Right cardiac atrium (tissue), 5 donors: ENCODE data around the gene TTLL11. TPM values are rescaled to one million over a fixed set of nuclear protein-coding genes. Genes with fewer than 3 reads are reported as not detected.
"Not testable (repeated sequence)": the region's sequence is repeated elsewhere in the genome, so short reads cannot be mapped to it uniquely, and the experiment has no call there.

Experiments used
- ATAC-seq, 2 donors: fragments of 200-7000 bp; cut with Tn5 transposase; one replicate each; pipeline versions ENCODE4 v1.8.0 to v1.9.1; 2020; ENCODE audit warnings: moderate library complexity in 2 of 2, mild to moderate bottlenecking in 1 of 2
- DNase-seq, 3 donors: peaks; one replicate each; pipeline ENCODE4 v3.0.0-alpha.2; 2020
- H3K27ac ChIP-seq: one replicate; pipeline ENCODE4 v1.5.1; 2013; ENCODE audit warnings: mild to moderate bottlenecking, low read length, control low read depth, moderate library complexity
- H3K27me3 ChIP-seq: one replicate; pipeline ENCODE4 v1.6.1; 2013; ENCODE audit not compliant: control insufficient read depth, insufficient read depth
- H3K4me1 ChIP-seq: one replicate; pipeline ENCODE4 v1.6.1; 2013; ENCODE audit warnings: low read length; ENCODE audit not compliant: control insufficient read depth, insufficient read depth
- H3K4me3 ChIP-seq: one replicate; pipeline ENCODE4 v1.5.1; 2013; ENCODE audit warnings: low read length, control low read depth
- H3K9me3 ChIP-seq: one replicate; pipeline ENCODE4 v1.6.1; 2013; ENCODE audit warnings: low read length; ENCODE audit not compliant: control insufficient read depth
- WGBS: extraction: QIAGEN DNeasy Blood & Tissue Kit; methylation state at CpG from one replicate; pipeline ENCODE4 v1.1.7; 2013; 5-methylcytosine and 5-hydroxymethylcytosine counted together
- intact Hi-C, 4 donors: fragments of 100-400 bp; cut with DNase I; formaldehyde crosslinking; loops; one replicate each; pipeline versions ENCODE4 v1.11.0 to v1.14.0; 2022 to 2023
- polyA plus RNA-seq: library from polyadenylated mRNA; stranded (reverse); fragments of 200-250 nt; gene quantifications from one replicate; pipeline ENCODE4 v1.2.3, GENCODE V29; 2013
- total RNA-seq, 4 donors: library from RNA; stranded (reverse); fragmentation: NEBNext Ultra II Directional; extraction: Animal tissue kit (Norgen Biotek cat#: 25700); gene quantifications; one replicate each; pipeline ENCODE4 v1.2.1, GENCODE V29; 2021
- donor health status: healthy with polysubstance abuse.
- donor health status: DM: no; HTN: yes; CAD: no.
- donor health status: DM: no; HTN: no; CAD: no.
- donor health status: DM: no; HTN: yes; CAD: no; lungs with severe emphysema.
- donor health status: DM: yes; HTN: yes; CAD: no.

The TTLL11 gene
- total and polyA plus RNA-seq, 5 donors, result 3.4 to 8.6 (median 5.7) TPM

DNA sequence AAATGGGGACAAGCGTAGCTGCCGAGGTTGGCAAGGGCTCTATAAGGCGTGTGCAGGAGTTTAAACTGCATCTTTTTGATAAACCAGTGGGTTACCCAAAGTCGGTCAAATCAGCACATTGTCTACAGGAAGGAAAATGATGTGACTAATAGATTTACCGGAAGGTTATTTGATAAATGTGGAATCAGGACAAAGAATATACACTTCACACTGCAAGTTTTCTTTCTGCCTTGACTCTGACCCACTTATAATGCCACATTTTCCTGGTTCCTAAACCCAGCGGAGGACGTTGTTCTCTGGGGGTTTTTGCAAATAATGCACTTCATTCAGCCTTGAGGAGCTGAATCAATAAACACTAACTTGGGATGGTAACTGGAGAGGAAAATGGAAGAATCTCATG, 76.8 kb downstream of the TTLL11 start:
- H3K9me3 ChIP-seq, result no peaks in the 10 kb centered on the region
- no peaks in the 10 kb centered on the region for H3K27me3 ChIP-seq
- ATAC-seq (peak; percentile 15 to 54), DNase-seq (no peak)
- intact Hi-C loops, result no loop called here
- 46% methylated on average over 7 of the region's 7 CpGs for WGBS
- H3K4me3 ChIP-seq, result no peak overlapping the region
- peaks cover 5% of the 10 kb centered on the region for H3K4me1 ChIP-seq
- H3K27ac ChIP-seq, result no peak overlapping the region

DNA sequence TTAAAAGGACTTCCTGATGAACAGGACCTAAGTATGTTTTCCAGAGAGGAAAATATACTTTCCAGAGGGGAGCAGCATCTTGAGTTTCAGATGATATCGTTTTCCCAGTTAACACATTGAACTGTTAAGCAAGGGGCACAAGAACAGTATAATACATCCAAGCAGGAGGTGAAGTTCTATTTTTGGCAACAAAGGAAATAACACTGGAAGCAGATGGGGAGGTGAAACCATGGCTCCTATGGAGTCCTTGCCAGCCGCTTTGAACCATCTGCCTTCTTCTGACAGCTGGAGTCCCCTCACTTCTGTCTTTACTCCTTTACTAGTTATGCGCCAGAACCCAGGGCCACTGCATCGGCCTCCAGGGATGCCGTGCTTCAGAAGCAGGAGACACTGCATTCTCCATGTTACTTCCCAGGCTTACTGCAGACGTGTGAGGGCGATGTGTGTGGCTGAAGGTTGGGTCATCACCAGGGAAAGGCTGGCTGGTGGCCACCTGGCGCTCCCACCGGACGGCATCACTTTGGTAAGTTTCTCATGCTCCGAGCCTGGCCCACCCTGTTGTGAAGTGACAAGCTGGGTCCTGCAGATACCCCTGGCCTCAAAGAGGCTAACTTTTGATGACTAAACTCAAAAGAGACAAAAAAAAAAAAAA, 77.8 kb downstream of the TTLL11 start:
- DNase-seq, result no peak
- ATAC-seq, result peak in 1 of 2 donors; percentile 19
- H3K9me3 ChIP-seq, result no peaks in the 10 kb centered on the region
- peaks cover 3% of the 10 kb centered on the region for H3K4me1 ChIP-seq
- intact Hi-C loops, result no loop called here
- no peak overlapping the region for H3K27ac ChIP-seq
- no peaks in the 10 kb centered on the region for H3K27me3 ChIP-seq
- no peak overlapping the region for H3K4me3 ChIP-seq
- 64% methylated on average over 11 of the region's 11 CpGs for WGBS

DNA sequence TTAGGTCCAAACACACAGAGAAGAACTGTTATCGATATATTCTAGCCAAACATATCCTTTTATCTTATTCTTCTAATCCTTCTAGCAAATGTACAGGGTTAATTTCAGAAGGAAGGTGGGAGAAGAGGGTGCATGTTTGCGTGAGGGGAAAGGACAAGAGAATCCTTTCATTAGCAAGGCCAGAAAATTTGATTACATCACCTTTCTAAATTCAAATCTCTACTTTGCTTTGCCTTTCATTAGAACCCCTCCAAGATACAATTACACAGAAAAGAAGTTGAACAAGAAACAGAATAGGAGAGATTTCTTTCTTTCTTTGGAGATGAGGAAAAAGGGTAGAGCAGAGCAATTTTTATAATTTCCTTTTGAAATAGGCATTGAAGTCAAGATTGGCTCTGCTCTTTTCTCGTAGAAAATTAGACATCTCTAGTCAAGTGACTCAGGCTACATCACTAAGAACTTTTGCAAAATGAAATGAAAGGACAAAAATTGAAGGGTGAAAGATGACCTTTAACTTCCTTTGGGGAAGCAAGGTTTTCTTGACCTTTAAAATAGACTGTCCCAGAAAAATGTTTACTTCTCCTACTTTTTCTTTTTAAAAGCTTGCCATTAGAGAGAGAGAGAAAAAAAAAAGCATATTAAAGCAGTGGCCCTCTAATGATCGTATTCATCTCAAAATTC, 81.2 kb downstream of the TTLL11 start:
- 85% methylated on average over 4 of the region's 4 CpGs for WGBS
- Histone ChIP-seq H3K27me3 (no peaks in the 10 kb centered on the region), H3K9me3 (no peaks in the 10 kb centered on the region), H3K27ac (no peak overlapping the region), H3K4me1 (peaks cover 3% of the 10 kb centered on the region), H3K4me3 (no peak overlapping the region)
- intact Hi-C loops, result no loop called here
- no peak for DNase-seq
- ATAC-seq, result no peak

DNA sequence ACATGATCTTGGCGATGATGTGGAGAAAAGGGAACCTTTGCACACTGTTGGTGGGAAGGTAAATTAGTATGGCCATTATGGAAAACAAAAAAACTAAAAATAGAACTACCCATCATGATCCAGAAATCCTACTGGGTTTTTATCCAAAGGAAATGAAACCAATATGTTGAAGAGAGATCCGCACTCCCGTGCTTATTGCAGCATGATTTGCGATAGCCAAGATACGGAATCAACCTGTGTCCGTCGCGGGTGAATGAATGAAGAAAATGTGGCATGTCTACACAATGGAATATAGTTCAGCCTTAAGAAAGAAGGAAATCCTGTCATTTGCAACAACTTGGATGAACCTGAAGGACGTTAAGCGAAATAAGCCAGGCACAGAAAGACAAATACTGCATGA, 84.5 kb downstream of the TTLL11 start:
- intact Hi-C loops, result no loop called here
- 76% methylated on average over 10 of the region's 10 CpGs for WGBS
- ATAC-seq, result no peak
- H3K4me1 ChIP-seq, result no peaks in the 10 kb centered on the region
- H3K27ac ChIP-seq, result no peak overlapping the region
- no peak overlapping the region for H3K4me3 ChIP-seq
- no peaks in the 10 kb centered on the region for H3K27me3 ChIP-seq
- no peaks in the 10 kb centered on the region for H3K9me3 ChIP-seq
- DNase-seq, result no peak

DNA sequence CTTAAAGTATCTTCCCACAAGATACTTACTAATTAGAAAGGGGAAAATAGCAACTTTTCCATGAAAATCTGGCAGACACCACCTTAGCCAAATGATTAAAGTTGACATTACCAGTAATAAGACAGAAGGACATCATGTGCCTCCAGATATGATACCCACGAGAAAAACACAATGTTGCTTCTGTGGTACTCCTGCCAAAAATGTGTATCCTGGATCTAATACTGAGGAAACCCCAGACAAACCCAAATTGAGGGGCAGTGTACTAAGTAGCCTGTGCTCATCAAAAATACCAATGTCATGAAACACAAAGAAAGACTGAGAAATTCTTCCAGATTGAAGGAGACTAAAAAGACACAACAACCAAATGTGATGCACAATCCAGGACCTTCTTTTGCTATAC, 85.3 kb downstream of the TTLL11 start:
- H3K9me3 ChIP-seq, result no peaks in the 10 kb centered on the region
- DNase-seq (no peak), ATAC-seq (peak; percentile 60 to 69)
- H3K27ac ChIP-seq, result no peak overlapping the region
- intact Hi-C loops, result no loop called here
- 17% methylated on average over 1 of the region's 1 CpG for WGBS
- H3K27me3 ChIP-seq, result no peaks in the 10 kb centered on the region
- no peaks in the 10 kb centered on the region for H3K4me1 ChIP-seq
- no peak overlapping the region for H3K4me3 ChIP-seq

DNA sequence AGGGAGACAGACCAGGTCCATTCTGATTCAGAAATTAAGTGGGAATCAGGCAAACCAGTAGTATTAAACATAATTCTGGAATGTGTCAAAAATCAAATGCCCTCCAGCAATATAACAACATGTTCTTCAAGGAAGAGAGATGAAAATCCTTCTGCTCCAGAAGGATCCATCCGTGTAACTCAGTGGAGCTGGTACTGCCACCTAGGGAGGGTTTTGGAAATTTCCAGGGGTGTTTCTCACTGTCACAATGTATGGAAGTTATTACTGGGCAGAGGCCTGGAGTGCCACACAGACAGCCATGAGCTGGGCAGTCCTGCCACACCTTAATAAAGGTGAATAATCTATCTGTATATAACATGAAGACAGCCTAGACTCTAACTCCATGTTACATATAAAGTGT, 87.5 kb downstream of the TTLL11 start:
- ATAC-seq (no peak), DNase-seq (no peak)
- Histone ChIP-seq H3K9me3 (no peaks in the 10 kb centered on the region), H3K4me1 (no peaks in the 10 kb centered on the region), H3K27me3 (no peaks in the 10 kb centered on the region), H3K27ac (no peak overlapping the region), H3K4me3 (no peak overlapping the region)
- intact Hi-C loops, result no loop called here
- 47% methylated on average over 1 of the region's 1 CpG for WGBS

DNA sequence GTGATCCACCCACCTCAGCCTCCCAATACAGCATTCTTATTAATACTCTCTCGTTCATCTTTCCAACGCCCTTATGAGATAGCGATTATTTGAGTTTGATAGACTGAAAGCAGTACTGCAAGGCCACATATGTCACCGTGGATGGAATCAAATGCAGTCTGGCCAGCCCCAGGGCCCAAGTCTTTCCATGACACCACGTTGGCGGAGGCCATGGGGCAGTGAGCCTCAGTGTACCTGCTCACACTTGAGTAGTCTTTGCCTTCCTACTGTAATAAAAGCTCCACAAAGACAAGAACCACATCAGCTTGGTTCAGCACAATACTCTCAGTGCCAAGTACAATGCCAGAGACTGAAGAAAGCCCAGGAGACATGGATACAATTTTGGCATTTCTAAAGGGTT, 88.5 kb downstream of the TTLL11 start:
- no peak overlapping the region for H3K27ac ChIP-seq
- DNase-seq, result no peak
- H3K27me3 ChIP-seq, result no peaks in the 10 kb centered on the region
- no peak overlapping the region for H3K4me3 ChIP-seq
- no peak for ATAC-seq
- WGBS, result 96% methylated on average over 6 of the region's 6 CpGs
- H3K9me3 ChIP-seq, result no peaks in the 10 kb centered on the region
- intact Hi-C loops, result no loop called here
- H3K4me1 ChIP-seq, result no peaks in the 10 kb centered on the region

DNA sequence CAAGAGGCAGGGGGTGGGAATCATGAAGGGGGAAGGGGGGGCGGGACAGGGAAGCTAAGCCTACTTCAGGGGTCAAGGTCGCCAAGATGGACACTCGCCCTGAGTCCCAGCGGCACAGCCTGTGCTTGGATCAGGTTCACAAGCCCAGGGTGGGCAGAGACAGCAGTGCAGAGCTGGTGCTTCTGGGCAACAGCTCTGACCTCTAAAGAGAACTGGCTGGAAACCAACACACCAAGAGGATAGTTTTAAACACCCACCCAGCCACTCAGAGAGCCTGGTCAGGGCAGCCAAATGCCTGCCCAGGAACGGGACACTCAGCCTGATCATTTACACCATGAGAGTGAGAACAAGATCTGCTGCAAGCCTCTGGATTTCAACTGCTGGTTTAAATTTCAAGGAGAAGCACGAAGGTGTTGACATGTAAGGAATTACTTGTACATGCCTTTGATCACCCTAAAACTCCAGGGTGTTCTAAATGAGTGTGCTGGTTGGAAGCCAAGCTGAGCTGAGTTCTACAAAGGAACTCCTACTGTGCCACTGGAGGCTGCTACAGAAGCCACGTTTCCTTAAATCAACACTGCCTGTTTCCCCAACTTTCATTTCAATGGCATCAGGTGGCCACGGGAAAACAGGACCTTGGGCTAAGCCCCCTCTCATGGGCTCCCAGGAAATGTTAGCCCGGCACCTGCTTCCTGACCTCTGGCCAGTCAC, 91.5 kb downstream of the TTLL11 start:
- 70% methylated on average over 9 of the region's 9 CpGs for WGBS
- H3K4me1 ChIP-seq, result peaks cover 5% of the 10 kb centered on the region
- DNase-seq (peak; percentile 57 to 81 (median 70)), ATAC-seq (peak; percentile 84 to 91)
- intact Hi-C loops, result no loop called here
- H3K4me3 ChIP-seq, result no peak overlapping the region
- H3K27ac ChIP-seq, result peak overlapping the region; percentile 83
- no peaks in the 10 kb centered on the region for H3K27me3 ChIP-seq
- H3K9me3 ChIP-seq, result no peaks in the 10 kb centered on the region

DNA sequence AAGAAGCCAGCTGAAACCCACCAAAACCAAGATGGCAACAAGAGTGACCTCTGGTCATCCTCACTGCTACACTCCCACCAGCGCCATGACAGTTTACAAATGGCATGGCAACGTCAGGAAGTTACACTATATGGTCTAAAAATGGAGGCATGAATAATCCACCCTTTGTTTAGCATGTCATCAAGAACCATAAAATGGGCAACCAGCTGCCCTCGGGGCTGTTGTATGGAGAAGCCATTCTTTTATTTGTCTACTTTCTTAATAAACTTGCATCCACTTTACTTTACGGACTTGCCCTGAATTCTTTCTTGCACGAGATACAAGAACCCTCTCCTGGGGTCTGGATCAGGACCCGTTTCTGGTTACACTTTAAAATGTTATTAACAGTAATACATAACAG, 92.6 kb downstream of the TTLL11 start:
- not testable (repeated sequence) for H3K27ac ChIP-seq, ATAC-seq

DNA sequence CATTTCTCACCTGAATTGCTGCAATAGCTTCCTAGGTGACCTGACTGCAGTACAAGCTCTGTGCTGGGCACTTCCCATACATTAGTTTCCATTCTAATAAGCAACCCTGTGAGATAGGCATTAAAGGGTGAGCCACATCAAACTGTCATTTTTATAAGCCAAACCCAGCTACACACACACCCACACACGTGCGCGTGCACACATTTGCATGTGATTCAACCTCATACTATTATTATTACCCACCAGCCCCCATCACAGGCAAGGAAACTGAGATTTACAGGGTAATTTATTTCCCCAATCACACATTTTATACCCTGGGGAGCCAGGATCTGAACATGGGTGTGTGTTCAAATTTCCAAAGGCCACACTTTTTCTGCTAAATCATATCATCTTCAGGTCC, 93.6 kb downstream of the TTLL11 start:
- intact Hi-C loops, result loop anchor here in 2 of 4 donors (5.0 to 10.0 kb wide), 3 partner anchors 255 to 315 kb away; no protein-coding TSS in a partner anchor
- peaks cover 5% of the 10 kb centered on the region for H3K4me1 ChIP-seq
- WGBS, result 93% methylated on average over 3 of the region's 3 CpGs

More for the DNA sequence above, 92.6 kb downstream of the TTLL11 start:
- H3K9me3 ChIP-seq, H3K4me1 ChIP-seq, DNase-seq, H3K27me3 ChIP-seq, H3K4me3 ChIP-seq, intact Hi-C loops: not testable (repeated sequence)
- 88% methylated on average over 6 of the region's 6 CpGs for WGBS

DNA sequence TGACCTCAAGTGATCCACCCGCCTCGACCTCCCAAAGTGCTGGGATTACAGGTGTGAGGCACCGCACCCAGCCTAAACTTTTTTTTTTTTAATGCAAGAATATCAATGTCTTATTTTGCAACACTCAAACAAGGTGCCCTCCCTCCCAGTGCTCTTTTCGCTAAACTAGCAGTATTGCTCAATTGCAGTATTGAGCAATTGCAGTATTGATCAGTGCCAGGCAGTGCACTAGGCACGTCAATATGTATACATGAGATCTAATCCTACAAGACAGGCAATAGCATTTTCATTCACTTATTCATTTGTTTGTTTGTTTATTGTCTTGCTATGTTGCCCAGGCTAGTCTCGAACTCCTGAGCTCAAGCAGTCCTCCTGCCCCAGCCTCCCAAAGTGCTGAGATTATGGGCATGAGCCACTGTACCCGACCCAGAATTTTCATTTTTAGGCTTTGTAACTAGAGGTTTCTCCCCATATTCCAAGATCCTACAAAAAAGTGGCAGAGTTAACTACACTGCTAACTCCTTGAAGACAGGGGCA, 94.5 kb downstream of the TTLL11 start:
- intact Hi-C loops, result loop anchor here in 2 of 4 donors (5.0 to 10.0 kb wide), 3 partner anchors 254 to 314 kb away; no protein-coding TSS in a partner anchor
- 94% methylated on average over 7 of the region's 7 CpGs for WGBS
- Histone ChIP-seq H3K9me3 (no peaks in the 10 kb centered on the region), H3K4me3 (no peak overlapping the region), H3K4me1 (peaks cover 5% of the 10 kb centered on the region), H3K27ac (no peak overlapping the region), H3K27me3 (no peaks in the 10 kb centered on the region)
- ATAC-seq (no peak), DNase-seq (no peak)

More for the DNA sequence above, 93.6 kb downstream of the TTLL11 start:
- Histone ChIP-seq H3K9me3 (no peaks in the 10 kb centered on the region), H3K27me3 (no peaks in the 10 kb centered on the region), H3K27ac (no peak overlapping the region), H3K4me3 (no peak overlapping the region)
- DNase-seq (no peak), ATAC-seq (no peak)
